ENCODE data around the gene RXFP3.
"Not testable (repeated sequence)": the region's sequence is repeated elsewhere in the genome, so short reads cannot be mapped to it uniquely, and the experiment has no call there.

Gene RXFP3

DNA sequence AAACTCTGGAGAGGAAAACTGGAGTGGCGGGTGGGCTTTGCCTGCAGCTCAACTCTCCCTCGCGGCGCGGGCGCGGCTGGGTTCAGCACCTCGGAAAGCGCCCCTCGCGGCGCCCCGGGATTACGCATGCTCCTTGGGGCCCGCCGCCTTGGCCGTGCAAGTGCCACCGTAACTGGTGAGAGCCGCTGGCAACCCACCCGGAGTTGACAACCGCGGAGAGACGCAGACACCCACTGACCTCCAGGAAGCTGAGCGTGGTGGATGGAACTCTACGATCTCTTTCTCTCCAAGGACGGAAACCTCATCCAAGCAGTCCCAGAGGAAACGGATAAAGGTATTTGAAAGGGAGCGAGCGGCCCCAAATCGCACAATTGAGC lies 194 bp upstream of the RXFP3 start:
- DNase-seq = peak; percentile 9

DNA sequence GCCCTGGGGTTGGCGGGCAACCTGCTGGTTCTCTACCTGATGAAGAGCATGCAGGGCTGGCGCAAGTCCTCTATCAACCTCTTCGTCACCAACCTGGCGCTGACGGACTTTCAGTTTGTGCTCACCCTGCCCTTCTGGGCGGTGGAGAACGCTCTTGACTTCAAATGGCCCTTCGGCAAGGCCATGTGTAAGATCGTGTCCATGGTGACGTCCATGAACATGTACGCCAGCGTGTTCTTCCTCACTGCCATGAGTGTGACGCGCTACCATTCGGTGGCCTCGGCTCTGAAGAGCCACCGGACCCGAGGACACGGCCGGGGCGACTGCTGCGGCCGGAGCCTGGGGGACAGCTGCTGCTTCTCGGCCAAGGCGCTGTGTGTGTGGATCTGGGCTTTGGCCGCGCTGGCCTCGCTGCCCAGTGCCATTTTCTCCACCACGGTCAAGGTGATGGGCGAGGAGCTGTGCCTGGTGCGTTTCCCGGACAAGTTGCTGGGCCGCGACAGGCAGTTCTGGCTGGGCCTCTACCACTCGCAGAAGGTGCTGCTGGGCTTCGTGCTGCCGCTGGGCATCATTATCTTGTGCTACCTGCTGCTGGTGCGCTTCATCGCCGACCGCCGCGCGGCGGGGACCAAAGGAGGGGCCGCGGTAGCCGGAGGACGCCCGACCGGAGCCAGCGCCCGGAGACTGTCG lies 976 bp downstream of the RXFP3 start:
- DNase-seq = no peak

DNA sequence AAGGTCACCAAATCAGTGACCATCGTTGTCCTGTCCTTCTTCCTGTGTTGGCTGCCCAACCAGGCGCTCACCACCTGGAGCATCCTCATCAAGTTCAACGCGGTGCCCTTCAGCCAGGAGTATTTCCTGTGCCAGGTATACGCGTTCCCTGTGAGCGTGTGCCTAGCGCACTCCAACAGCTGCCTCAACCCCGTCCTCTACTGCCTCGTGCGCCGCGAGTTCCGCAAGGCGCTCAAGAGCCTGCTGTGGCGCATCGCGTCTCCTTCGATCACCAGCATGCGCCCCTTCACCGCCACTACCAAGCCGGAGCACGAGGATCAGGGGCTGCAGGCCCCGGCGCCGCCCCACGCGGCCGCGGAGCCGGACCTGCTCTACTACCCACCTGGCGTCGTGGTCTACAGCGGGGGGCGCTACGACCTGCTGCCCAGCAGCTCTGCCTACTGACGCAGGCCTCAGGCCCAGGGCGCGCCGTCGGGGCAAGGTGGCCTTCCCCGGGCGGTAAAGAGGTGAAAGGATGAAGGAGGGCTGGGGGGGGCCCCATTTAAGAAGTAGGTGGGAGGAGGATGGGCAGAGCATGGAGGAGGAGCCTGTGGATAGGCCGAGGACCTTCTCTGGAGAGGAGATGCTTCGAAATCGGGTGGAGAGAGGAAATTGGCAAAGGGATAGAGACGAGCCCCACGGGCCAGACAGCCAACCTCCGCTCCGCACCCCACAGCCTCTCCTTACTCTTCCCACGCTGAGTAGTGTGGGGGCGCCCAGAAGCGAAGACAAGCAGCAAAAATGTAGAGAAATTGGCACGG lies 1.7 kb downstream of the RXFP3 start:
- no peak for DNase-seq

DNA sequence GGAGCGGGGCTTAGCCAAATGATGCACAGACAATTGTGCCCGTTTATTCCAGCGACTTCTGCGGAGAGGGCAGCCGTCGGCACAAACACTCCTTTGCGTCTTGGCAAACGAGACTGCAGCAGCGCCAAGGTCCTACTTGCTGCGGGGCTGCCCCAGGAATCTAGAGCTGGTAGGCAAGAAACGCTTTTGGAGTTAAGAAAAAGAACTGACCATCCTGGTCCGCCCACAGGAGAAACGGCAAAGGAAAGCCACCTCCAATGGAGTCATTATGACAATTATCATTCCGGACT lies 2.3 kb downstream of the RXFP3 start:
- no peak for DNase-seq

DNA sequence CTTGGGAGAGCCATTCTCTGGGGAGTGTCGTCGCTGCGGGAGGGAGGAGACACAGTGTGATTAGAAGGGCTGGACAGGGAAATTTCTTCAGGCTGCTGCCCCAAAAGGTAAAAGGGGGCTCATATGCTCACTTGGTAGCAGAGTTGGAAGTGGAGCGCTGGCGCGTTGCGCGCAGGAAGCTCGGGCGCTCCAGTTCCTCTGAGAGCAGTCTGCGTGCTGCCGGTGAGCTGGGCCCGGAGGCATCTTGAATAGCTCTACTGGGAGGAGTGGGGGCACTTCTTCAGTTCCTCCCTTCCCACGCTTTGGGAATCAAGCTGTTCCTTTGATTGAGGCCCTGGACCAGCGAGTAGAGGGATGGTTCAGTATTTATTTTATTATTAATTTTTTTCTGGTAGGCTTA lies 2.7 kb downstream of the RXFP3 start:
- no peak for DNase-seq

DNA sequence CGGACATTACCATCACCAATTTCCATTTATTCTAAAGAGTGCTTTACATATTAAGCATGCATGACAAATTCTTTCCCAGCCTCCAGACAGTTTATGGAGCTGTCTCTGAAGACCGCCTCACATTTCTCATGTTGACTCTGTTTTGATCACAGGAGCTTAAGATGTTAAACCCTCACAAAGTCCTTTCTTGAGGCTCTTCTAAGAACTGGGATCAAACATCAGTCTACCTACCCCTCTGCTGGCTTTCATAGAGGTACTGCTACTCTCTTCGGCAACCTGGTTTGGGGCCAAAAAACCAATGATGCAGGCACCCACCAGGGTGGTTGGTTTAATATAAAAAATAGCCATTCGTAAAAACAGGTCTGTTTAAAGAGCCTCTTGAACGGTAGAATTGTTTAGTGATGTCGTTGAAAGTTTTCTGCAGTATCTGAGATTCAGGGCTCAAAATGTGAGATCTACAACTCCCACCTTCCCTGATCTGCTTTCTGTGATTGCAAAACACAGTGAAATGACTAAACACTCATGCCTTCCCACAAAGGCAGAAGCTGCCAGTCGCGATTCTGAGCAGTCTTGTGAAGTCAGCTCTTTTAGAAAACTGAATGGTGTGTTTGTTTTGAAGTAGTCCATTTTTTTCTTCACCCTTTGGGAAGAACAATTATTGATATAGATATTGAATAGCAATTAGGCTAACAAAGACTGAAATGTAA lies 3.5 kb downstream of the RXFP3 start:
- peak; percentile 6 for DNase-seq

DNA sequence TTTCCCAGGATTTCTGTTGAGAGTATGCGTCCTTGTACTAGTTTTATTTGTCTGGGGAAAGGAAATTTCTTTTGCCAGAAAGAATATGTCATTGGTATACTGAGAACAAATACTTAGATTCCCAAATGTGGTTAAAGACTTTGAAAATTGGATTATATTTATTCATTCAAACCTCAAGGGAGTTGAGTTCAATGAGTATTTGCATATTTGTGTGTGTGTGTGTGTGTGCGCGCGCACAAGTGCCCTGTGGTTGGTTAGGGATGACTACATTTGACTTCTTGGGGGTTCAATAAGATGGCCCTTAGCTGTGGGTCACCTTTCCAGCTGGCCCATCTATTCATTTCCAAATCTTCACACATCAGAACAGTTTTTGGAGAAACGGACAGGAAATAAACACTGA lies 4.9 kb downstream of the RXFP3 start:
- no peak for DNase-seq

DNA sequence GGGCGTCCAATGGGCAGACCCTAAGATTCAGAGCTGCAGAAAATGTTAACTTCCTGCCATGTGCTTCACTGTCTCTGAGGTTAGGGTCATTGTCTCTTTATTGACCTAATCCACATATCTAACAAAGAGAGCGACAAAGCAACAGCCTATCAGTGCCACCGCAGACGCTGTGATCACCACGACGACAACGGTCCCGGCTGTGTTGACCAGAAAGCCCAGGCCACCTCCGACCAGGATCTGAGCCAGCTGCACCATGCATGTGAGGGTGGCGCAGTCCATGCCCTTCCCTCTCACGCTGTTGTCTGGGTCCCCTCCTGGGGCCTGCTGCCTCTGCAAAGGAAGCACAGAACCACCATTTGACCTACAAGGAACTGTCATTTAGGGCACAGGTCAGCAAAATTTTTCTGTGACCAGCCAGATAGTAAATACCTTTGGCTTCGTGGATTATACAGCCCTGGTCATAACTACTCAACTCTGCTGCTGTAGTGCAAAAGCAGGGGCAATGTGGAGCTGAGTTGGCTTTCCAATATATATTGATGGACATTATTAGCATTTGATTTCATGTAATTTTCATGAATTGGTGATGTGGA lies 8.5 kb downstream of the RXFP3 start:
- DNase-seq = no peak

DNA sequence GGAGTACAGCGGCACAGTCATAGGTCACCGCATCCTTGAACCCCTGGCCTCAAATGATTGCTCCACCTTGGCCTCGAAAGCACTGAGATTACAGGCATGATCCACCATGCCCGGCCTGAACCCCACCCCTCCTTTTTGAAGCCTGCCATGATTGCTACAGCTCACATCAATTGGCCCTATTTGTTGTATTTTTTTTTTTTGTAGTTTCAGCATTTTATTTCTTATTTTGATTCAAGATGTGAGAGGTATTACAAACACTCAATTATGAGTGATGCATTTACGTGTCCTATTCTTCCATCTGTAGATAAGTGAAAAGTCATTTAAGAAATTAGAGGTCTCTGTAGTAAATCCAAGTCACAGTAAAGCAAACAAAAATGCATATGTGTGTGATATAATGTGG lies 16.0 kb downstream of the RXFP3 start:
- DNase-seq = not testable (repeated sequence)

DNA sequence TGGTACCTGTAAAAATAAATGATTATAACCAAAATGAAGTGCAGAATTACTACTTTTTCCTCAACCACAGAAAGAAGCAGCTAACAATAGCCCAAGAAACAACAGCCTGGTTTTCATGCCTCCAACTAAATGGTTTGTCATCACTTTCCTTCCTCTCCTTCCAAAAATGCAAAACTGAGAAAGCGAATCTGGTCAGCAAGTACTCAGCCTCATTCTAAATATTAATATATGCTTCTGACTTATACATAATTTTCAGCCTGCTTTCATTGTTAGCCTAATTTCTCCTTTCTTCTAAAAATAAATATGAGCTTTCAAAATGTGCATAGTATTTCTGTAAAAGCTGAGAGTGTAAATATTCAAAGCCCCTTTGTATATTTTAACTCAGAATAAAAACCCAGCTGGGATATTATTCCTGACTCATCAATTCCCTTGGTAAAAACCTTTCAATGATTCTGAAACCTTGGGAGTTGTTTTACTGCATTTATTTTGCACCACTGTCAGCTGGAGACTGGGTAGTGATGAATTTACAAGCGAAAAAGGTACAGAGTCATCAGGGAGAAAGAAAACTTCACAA lies 21.5 kb downstream of the RXFP3 start:
- no peak for DNase-seq

DNA sequence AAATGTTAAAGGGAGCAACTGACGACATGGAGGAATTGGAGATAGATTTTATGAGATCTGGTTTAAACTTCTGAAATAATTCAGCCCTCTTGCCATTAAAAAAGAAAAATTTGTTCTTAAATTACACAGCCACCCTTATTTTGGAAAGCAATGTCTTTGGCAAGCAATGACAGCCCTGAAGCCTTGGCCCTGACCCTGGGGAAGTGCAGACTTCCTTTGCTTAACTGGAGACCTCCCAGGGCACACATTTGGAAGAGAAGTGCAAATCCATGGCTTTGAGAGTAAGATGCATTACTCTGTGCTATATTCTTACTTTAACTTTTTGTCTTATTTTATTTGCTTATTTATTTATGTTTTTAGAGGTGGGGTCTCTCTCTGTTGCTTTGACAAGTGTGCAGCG lies 22.0 kb downstream of the RXFP3 start:
- no peak for DNase-seq

DNA sequence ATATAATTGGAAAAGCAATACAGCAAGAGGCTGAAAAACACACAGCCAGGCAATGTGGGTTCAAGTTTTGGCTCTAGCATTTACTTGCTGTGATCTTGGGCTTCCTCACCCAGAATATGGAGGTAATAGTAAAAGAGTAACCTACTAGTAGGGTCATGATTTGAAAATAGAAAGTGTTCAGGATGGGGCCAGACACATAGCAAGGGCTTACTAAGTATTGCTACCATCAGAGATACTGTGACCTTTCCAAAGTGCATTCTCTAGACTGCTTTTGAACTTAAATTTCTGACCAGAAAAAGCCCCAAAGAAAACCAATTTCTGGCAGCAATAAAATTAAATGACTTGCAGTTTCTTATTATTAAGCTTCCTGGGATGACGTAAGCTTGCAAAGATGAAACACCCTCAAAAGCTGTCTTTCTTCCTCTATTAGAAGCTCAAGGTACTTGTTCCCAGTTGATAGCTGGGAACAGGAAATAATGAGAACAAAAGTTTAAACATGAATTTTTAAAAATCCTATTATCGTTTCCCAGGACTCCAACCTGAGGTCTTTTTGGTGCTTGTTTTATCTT lies 28.0 kb downstream of the RXFP3 start:
- peak; percentile 19 for DNase-seq

DNA sequence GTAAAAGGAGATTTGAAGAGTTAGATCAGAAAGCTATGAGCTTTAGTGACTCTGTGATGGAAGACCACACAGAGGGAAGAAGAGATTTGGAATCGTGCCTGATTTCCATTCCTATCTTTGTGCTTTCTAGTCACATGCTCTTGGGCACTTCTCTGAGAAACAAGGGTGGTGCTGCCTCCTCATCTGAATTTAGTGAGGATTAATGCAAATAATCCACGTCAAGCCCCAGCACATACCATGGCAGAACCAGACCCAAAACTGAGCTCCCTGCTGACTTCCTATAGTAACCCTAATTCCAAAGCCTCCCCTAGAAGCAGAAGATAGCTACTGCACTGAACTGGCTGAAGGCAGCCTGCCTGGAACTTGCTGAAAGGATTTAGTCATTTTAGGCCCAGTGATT lies 30.6 kb downstream of the RXFP3 start:
- DNase-seq = no peak

DNA sequence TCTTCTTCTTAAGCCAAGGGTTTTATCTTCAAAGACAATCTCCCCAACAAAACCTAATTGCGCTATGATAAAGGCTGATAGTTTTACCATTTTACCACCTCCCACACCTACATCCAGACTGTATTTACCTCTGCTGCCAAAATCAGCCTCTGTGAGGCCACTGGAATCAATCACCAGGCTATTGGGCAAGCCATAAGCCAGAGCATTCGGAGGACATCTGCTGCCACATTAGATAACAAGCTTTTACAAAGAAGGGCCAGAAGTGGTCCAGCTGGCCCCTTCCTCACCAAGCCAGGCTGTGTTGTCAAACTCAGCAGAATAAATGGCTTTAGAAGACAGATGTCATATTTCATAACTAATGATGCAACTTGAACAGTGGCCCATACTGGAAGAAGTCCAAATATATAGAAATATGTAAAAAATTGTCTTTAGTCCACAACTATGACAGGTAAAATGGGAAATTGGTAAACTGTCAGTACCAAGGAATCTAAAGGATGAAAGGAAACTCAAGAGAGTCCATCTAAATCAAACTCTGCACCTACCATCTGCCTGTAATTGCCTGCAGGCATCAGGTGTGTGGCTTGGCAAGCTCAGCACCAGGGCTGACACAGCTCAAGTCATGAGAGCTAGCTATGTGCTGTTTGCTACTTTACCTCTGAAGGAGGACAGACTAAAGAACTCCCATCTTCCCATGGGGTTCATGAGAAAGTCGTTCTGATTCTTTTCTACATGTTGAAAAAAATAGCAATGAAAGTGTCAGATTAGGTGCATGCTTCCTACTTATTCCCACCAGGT lies 32.2 kb downstream of the RXFP3 start:
- DNase-seq = no peak

DNA sequence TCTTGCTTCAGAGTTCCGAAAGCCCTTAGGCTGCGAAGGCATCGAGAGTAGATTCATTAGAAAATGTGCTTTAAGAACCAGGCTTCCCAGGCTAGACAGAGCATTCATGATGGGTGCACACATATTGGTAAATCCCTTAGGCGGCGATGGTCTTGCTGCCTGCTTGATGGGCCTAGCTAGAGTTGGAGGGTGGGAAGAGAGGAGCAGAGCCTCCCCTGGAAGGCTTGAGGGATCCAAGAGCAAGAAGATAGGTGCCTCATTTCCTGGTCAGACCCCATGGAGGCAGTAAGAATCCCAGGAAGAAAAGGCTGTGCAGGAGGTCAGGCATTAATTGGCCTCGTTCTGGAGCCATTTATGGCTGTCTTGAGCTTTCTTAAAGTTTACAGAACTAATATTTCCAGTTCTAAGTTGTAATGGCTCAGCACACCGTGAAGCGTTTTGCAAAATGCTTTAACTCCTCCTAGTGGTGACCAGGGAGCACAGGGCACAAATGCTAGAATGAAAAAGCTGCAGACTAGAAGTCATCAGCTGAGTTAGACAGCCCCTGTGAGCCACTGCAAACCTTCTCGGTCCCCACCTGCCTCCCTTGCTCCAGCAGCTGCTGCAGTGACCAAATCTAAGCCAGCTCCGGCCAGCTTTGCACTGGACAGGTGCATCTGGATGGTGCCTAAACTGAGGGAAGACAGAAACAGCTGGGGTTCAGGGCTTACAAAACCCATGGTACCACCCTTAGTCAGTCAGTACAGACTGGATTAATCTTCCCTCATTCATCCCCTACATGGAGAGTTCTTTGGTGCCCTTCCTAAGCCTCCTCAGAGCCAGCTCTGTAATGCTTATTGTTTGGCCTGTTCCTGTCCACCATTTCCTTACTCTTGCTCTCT lies 33.6 kb downstream of the RXFP3 start:
- peak; percentile 13 for DNase-seq

DNA sequence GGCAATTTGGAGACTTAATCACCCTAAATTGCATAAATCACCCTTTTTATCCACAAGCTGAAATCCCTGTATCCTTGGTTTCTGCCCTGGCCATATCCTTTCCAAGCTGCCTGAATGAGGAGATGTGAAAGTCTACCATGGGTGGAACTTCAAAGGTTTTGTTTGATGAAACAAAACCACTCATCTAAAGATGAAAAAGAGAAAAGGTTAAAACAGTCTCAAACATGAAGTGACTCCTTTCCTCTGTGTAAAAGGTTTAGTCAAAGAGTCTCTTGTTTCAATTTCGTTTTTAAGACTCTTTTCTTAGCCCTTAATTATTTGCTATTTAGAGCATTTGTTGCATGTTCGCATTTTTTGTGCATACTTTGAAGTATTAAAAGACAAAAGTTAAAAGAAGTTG lies 37.1 kb downstream of the RXFP3 start:
- DNase-seq = no peak

DNA sequence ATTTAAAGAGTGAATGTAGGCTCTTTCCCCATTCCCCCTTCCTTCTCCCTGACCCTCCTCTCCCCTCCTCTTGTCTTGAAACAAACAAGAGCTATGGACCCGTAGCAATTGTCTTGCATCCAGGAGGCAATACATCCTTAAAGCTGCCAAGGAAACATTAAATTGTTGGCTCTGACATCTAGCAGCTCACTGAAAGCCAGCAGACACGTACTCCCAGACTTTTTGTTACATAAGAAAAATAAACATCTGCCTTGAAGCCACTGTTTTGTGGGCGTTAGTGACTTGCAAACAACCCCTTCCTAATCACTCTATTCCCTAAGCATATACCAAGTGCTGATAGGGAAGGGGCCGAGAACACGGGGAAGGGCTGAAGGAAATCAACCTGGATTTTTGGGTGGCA lies 39.7 kb downstream of the RXFP3 start:
- no peak for DNase-seq

DNA sequence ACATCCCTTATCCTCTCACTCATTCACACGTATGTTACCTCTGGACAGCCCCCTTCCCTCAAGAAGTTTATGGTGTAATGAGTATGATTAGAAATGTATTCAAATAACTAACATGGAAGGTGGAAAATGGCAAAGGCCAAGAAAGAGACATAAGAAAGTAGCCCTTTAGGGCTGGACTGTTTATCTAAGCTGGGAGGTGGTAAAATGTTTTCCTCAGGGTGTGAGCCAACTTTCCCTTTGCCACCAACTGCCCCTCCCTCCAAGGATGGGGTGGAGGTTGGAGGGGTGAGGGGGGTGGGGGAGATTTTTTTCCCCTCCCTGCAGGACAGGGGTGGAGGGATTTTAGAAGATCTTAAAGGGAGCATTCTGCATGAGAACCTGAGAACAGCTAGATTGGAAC lies 40.1 kb downstream of the RXFP3 start:
- DNase-seq = no peak

DNA sequence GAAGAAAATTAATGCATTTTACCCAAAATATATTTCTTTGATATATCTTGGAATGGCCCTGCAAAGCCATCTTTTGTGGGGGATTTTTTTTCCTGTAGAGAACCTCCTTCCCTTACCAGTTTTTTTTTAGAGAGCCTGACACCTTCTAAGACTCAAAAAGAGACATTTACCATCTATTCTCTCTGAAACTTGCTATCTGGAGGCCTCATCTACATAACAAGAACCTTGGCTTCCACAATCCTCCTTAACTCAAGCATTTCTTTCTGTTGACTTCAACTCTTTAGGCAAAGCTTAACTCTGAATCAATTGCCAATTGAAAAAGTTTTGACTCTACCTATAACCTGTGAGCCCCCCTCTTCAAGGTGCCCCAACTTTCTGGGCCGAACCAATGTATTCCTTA lies 42.1 kb downstream of the RXFP3 start:
- DNase-seq = no peak

DNA sequence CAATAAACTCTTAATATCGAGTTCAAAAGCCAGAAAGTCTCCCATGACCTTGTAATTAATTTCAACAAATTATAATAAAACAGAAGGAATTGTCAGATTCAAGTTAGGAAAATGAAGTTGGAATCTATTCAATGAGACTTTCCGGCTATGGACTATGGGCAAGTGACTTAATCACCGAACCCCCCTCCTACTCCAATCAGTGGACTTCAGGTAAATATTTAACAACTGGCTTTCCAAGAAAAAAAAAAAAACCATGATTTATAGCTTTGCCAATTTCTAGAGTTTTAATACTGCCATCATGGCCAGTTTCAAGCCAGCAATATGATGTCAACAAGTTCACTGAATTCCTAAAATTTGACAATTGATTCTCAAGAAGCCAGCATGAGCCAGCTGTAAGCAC lies 43.8 kb downstream of the RXFP3 start:
- DNase-seq = no peak

DNA sequence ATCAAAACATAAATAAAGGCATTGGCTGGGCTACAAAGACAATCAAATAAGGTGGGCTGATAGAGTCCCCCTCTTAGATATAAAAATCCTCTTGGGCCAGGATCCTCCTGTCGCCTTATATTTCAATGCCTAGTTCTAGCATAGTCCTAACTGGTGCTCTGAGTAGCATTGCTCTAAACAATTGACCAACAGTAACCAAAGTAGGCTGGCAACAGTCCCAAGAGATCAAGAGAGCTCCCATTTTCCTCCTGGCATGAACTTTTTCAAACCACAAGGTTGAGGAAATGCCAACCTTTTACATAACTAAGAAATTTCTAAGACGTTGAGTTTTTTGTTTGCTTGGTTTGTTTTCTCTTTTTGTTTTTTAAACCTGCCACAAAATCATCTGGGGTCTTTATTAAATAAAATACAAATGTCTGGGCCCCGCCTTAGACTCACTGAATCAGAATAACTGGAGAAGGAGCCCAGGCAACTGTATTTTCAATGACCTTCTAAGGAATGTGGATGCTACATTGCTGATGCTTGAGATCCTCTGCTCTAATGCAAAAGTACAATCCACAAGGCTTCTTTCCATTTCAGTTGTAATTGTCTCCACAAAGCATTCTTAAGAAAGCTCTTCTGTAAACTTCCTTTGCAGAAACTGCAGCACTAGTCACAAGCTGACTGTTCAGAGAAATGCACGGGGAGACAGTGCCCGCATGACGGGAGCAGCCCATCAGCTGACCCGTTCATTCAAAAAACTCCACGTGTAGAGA lies 45.4 kb downstream of the RXFP3 start:
- DNase-seq = no peak
